LHCN-M2 (cell line): ENCODE measurements around the gene SYNM. TPM values are rescaled to one million over a fixed set of nuclear protein-coding genes. Genes with fewer than 3 reads are reported as not detected.

Source experiments
- DNase-seq: peaks from one replicate; pipeline ENCODE4 v3.0.0-alpha.2; 2012; ENCODE audit warnings: low read depth
- total RNA-seq: library from RNA; depleted of rRNA; stranded (reverse); fragments of >200 nt; gene quantifications from 2 replicates; pipeline ENCODE4 v1.2.3, GENCODE V29; 2014

Gene SYNM
- total RNA-seq, 1 experiment from 2014 or later: 5.6 TPM

- DNase-seq: no peak
Observed at GRCh38 chr15:99121691-99122410, 17.0 kb downstream of the SYNM start.

GRCh38 chr15:99122831-99123712, 18.2 kb downstream of the SYNM start:
- no peak for DNase-seq

- DNase-seq: peak; percentile 99
Observed at GRCh38 chr15:99123713-99124451, 19.0 kb downstream of the SYNM start.

- DNase-seq: no peak
Observed at GRCh38 chr15:99124641-99125040, 19.8 kb downstream of the SYNM start.

- no peak for DNase-seq
Observed at GRCh38 chr15:99125061-99125891, 20.4 kb downstream of the SYNM start.

GRCh38 chr15:99126131-99126588, 21.3 kb downstream of the SYNM start:
- DNase-seq: no peak

- DNase-seq: no peak
Observed at GRCh38 chr15:99126930-99127329, 22.1 kb downstream of the SYNM start.

- no peak for DNase-seq
Observed at GRCh38 chr15:99127773-99128172, 22.9 kb downstream of the SYNM start.

GRCh38 chr15:99128411-99128810, 23.5 kb downstream of the SYNM start:
- no peak for DNase-seq

- DNase-seq: no peak
Observed at GRCh38 chr15:99129644-99130043, 24.8 kb downstream of the SYNM start.

GRCh38 chr15:99130314-99130713, 25.4 kb downstream of the SYNM start:
- no peak for DNase-seq

- DNase-seq: no peak
Observed at GRCh38 chr15:99130765-99131440, 26.0 kb downstream of the SYNM start.

GRCh38 chr15:99131441-99132023, 26.7 kb downstream of the SYNM start:
- no peak for DNase-seq

GRCh38 chr15:99132122-99132521, 27.2 kb downstream of the SYNM start:
- DNase-seq: no peak

GRCh38 chr15:99132634-99133287, 27.9 kb downstream of the SYNM start:
- DNase-seq: no peak

- DNase-seq: no peak
Observed at GRCh38 chr15:99134317-99134821, 29.5 kb downstream of the SYNM start.

- peak; percentile 14 for DNase-seq
Observed at GRCh38 chr15:99135194-99135593, 30.3 kb downstream of the SYNM start.

GRCh38 chr15:99137111-99137546, 32.2 kb downstream of the SYNM start:
- no peak for DNase-seq

GRCh38 chr15:99137877-99138276, 33.0 kb downstream of the SYNM start:
- DNase-seq: no peak
